K562 treated with DMSO at 1 percent for 24 hours (cell line): ENCODE measurements around the gene ARFRP1. TPM values are rescaled to one million over a fixed set of nuclear protein-coding genes. Genes with fewer than 3 reads are reported as not detected.

Experiments
- total RNA-seq: library from RNA; unstranded; fragments of 300-600 nt; gene quantifications from 2 replicates; pipeline ENCODE4 v1.2.3, GENCODE V29; 2022; ENCODE audit warnings: low read depth; ENCODE audit not compliant: insufficient read depth

The ARFRP1 gene, protein sequence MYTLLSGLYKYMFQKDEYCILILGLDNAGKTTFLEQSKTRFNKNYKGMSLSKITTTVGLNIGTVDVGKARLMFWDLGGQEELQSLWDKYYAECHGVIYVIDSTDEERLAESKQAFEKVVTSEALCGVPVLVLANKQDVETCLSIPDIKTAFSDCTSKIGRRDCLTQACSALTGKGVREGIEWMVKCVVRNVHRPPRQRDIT
- total RNA-seq, result 44.1 and 46.7 TPM in 2 replicates

DNA sequence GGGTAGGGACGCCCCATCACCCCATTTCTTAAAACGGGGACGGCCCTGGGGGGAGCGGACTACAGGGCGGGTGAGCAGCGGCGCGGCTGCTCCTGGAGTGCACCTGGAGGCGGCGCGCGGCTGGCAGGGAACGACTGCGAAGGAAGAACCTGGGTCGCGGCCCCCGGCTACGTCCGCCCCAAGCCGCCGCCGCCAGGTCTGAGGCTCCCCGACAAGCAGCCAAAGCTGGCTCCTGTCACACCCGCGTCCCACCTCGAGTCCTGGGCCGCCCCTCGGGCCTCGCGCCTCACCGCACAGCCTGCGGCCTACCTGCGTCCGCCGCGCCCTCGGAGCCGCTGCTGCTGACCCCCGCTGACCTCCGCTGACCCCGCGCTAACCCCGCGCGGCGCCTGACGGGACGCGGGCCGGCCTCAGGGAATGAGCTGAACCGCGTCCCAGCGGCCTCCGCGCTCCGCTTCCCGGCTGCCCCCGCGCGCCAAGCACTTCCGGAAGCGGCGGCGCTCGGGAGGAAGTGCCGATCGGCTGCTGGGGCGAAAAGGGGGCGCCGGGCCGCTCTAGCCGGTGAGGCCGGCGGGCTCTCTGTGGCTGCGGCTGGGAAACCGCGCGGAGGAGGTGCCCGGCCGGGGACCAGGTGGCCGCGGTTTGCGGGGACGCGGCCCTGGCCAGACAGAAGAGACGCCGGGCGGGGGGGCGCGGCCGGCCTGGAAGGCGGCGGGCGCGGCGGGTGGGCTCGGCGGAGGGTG, at the start of gene ARFRP1, which contains the start of gene ZGPAT:
Gene ARFRP1 (minus strand): TSS at position 419 of the 743 bp plus-strand sequence. CDS start 885 bp downstream, outside the sequence.
Gene ZGPAT (plus strand): TSS at position 482 of the 743 bp plus-strand sequence. CDS start 542 bp downstream, outside the sequence.

DNA sequence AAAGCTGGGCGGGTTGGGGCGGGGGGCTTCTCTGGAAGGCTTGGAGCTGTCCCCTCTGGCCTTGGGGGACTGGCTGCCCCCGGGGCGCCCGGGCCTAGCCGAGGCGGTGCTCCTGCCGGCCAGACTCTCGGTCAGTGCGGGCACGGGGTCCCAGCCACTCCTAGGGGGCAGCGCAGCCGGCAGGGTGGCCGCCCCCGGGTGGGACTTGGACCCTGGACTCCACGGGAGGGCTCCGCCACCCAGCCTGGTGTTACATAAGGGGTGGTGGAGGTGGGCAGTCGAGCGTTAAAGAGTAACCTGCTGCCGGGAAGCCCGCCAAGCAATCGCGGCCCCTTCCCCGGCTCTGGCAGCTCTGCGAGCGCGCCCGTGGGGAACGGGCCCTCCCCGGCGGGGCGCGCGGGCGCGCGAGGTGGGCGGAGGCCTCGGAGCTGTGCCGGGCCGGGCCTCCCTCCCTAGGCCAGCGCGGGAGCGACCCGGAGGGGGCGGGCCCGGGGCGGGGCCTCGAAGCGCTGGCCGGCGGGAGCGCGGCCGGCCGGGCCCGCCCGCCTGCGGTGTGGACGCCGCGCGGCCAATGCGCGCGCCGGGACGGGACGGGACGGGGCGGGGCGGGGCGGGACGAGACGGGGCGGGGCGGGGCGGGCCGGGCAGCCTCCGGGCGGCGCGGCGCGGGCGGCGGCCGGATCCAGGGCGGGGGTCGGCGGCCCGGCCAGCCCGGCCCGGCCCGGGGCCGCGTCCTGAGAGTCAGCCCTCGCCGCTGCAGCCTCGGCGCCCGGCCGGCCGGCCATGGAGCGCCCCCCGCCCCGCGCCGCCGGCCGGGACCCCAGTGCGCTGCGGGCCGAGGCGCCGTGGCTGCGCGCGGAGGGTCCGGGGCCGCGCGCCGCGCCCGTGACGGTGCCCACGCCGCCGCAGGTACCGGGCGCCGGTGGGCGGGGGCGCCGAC, 31.6 kb upstream of the ARFRP1 start, which contains the start of gene SLC2A4RG:
Gene SLC2A4RG (plus strand): TSS at position 647 of the 940 bp plus-strand sequence. CDS start 137 bp downstream, at position 784.

DNA sequence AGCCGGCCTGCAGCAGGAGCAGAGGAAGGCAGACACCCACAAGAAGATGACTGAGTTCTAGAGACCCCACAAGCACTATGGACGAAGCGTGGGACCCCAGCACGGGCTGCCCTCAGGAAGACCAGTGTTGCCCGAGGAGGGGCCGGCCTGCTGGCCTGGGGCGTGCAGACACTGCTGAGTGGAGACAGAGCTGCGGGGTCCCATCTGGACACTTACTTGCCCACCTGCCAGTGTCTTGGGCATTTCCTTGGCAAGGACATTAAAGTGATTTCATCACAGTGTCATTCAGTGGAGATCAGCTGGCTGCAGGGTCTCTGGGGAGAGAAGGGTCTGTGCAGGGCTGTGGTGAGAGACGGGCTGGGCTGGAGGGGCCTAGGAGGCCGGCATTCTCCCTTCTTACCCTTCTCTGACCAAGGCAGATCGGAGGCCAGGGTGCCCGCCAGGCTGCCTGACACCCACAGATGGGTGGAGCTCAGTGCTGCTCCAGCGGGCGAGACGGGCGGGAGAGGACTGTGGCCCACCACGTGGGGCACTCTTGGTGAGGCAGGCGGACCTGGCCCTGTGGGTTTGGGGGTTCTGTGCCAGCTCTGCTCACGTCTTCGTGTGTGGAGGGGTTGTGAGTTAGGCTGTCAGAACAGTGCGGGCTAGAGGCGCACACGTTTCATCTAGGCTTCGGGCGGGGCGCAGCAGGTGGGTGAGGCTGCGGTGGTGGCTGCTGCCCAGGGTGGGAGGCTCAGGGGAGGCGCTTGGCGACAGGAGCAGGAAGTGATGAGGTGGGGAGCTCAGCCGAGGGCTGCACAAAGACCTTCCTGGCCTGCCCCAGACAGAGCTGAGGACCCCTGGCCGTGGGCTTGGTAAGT, 28.3 kb upstream of the ARFRP1 start, which contains the start of gene LIME1:
Gene LIME1 (plus strand): TSS at position 806 of the 860 bp plus-strand sequence. CDS start 886 bp downstream, outside the sequence.

DNA sequence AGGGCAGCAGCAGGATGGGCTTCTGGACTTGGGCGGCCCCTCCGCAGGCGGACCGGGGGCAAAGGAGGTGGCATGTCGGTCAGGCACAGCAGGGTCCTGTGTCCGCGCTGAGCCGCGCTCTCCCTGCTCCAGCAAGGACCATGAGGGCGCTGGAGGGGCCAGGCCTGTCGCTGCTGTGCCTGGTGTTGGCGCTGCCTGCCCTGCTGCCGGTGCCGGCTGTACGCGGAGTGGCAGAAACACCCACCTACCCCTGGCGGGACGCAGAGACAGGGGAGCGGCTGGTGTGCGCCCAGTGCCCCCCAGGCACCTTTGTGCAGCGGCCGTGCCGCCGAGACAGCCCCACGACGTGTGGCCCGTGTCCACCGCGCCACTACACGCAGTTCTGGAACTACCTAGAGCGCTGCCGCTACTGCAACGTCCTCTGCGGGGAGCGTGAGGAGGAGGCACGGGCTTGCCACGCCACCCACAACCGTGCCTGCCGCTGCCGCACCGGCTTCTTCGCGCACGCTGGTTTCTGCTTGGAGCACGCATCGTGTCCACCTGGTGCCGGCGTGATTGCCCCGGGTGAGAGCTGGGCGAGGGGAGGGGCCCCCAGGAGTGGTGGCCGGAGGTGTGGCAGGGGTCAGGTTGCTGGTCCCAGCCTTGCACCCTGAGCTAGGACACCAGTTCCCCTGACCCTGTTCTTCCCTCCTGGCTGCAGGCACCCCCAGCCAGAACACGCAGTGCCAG, 11.0 kb downstream of the ARFRP1 start, which contains the start of gene TNFRSF6B:
Gene TNFRSF6B (plus strand): TSS at position 25 of the 729 bp plus-strand sequence. CDS start 116 bp downstream, at position 141.

DNA sequence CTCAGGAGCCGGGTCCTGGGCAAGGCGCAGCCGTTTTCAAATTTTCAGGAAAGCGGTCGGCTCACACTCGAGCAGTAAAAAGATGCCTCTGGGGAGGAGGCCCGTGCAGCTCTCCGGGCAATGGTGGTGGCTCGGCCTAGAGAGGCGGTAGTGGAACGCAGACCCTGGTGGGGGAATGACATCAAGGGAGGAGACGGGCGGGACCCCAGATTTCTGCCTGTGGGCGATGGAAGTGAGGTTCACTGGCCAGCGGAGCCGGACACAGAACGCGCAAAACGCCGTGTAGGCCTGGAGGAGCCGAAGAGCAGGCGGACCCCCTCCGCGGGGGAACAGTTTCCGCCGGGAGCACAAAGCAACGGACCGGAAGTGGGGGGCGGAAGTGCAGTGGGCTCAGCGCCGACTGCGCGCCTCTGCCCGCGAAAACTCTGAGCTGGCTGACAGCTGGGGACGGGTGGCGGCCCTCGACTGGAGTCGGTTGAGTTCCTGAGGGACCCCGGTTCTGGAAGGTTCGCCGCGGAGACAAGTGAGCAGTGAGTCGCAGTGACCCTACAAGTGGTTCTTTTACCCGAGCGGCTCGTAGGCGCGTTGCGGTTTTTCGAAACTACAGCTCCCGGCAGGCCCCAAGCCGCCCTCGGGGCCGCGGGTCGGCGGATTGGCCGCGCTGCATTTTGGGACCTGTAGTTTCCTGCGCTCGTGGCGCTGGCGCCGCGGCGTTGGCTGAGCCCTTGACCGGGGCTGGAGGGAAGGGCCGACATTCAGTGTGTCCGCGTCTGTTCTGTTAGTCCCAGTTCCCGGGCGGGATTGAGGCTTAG, 49.6 kb downstream of the ARFRP1 start, which contains the start of gene RTEL1:
Gene RTEL1 (plus strand): TSS at position 376 of the 812 bp plus-strand sequence. CDS start 1,091 bp downstream, outside the sequence.

DNA sequence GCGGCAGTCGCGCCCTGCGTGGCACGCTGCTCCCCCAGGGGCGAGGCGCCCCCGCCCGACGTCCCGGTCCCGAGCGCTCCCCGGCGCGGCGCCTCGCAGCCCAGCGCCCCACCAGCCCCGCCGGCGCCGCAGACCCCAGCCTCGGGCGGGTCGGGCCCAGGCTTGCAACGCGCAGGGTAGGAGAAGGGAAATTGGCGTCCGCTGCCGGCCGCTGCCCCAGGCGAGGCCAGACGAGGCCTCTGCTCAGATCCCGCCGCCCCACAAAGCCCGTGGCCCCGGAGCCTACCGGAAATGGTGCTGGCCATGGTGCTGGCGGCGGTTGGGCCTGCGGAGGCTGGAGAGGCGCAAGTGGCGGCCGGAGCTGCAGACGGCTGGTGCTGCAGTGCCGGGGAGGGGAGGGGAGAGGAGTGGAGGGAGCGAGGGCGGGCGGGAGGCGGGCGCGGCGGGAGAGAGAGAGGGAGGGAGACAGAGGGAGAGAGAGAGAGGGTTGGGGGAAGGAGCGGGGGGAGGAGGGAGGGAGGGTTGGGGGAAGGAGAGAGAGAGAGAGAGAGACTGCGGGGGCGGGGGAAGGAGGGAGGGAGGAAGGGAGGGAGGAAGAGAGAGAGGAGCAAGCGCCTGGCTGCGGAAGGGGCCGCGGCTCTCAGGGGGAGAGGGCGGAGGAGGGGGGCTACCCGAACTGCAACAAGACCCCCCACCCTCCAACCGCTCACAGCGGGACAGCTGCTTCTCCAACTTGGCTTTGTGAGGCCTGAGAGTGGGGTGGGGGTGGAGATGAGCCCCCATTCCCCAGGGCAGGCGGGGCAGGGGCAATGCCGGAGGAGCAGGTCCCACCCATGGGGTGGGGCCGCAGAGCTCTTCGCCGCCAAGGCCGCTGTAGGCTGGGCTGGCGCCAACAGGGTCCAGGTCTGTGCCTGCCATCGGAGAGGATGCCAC, 54.5 kb downstream of the ARFRP1 start, which contains the start of gene STMN3:
Gene STMN3 (minus strand): TSS at position 384 of the 933 bp plus-strand sequence. CDS start 79 bp downstream, at position 305.

Other genes with a start within 250 kb of the ARFRP1 start
- gene KCNQ2, start 235.3 kb downstream of the ARFRP1 start, total RNA-seq, result not detected in 2 replicates
- 65.5 and 86.4 TPM in 2 replicates for gene EEF1A2, start 208.9 kb downstream of the ARFRP1 start, total RNA-seq
- gene PPDPF, start 187.2 kb downstream of the ARFRP1 start, total RNA-seq, result 270 and 283 TPM in 2 replicates
- not detected in 2 replicates for gene PTK6, start 170.6 kb downstream of the ARFRP1 start, total RNA-seq
- gene SRMS, start 160.2 kb downstream of the ARFRP1 start, total RNA-seq, result 0.19 TPM in 1 of 2 replicates, not detected in the other
- gene FNDC11, start 153.8 kb downstream of the ARFRP1 start, total RNA-seq, result 0.32 and 0.94 TPM in 2 replicates
- gene HELZ2, start 133.7 kb downstream of the ARFRP1 start, total RNA-seq, result 52.0 and 53.4 TPM in 2 replicates
- gene GMEB2, start 80.9 kb downstream of the ARFRP1 start, total RNA-seq, result 8.5 TPM in 2 replicates
- gene STMN3, start 54.6 kb downstream of the ARFRP1 start, total RNA-seq, result 13.2 and 14.9 TPM in 2 replicates
- 8.9 and 10.5 TPM in 2 replicates for gene RTEL1, start 49.7 kb downstream of the ARFRP1 start, total RNA-seq
- 2.2 and 2.4 TPM in 2 replicates for gene TNFRSF6B, start 11.3 kb downstream of the ARFRP1 start, total RNA-seq
- gene ZGPAT, start 63 bp upstream of the ARFRP1 start, total RNA-seq, result 19.1 and 20.8 TPM in 2 replicates
- gene LIME1, start 28.7 kb upstream of the ARFRP1 start, total RNA-seq, result 11.9 and 18.2 TPM in 2 replicates
- gene SLC2A4RG, start 31.8 kb upstream of the ARFRP1 start, total RNA-seq, result 68.4 and 69.6 TPM in 2 replicates
- 3.3 and 4.4 TPM in 2 replicates for gene ZBTB46, start 123.3 kb upstream of the ARFRP1 start, total RNA-seq
- gene ABHD16B, start 153.5 kb upstream of the ARFRP1 start, total RNA-seq, result 11.7 and 17.2 TPM in 2 replicates
- gene TPD52L2, start 157.3 kb upstream of the ARFRP1 start, total RNA-seq, result 78.6 and 83.0 TPM in 2 replicates
- gene DNAJC5, start 187.2 kb upstream of the ARFRP1 start, total RNA-seq, result 48.7 and 51.1 TPM in 2 replicates
- 53.7 and 57.4 TPM in 2 replicates for gene UCKL1, start 248.4 kb upstream of the ARFRP1 start, total RNA-seq